ENCODE results near the gene PHC2. TPM values are rescaled to one million over a fixed set of nuclear protein-coding genes. Genes with fewer than 3 reads are reported as not detected.
A peak's percentile ranks its signal among the peaks of the same experiment; 100 is the strongest.

Gene PHC2
- total and polyA plus RNA-seq, 9 of the 15 experiments (the other 6 are each of a cell fraction or from before 2014, with no cell fraction given), result 3.1 to 67.6 (median 34.6) TPM

- TF ChIP-seq, protein P1, sequence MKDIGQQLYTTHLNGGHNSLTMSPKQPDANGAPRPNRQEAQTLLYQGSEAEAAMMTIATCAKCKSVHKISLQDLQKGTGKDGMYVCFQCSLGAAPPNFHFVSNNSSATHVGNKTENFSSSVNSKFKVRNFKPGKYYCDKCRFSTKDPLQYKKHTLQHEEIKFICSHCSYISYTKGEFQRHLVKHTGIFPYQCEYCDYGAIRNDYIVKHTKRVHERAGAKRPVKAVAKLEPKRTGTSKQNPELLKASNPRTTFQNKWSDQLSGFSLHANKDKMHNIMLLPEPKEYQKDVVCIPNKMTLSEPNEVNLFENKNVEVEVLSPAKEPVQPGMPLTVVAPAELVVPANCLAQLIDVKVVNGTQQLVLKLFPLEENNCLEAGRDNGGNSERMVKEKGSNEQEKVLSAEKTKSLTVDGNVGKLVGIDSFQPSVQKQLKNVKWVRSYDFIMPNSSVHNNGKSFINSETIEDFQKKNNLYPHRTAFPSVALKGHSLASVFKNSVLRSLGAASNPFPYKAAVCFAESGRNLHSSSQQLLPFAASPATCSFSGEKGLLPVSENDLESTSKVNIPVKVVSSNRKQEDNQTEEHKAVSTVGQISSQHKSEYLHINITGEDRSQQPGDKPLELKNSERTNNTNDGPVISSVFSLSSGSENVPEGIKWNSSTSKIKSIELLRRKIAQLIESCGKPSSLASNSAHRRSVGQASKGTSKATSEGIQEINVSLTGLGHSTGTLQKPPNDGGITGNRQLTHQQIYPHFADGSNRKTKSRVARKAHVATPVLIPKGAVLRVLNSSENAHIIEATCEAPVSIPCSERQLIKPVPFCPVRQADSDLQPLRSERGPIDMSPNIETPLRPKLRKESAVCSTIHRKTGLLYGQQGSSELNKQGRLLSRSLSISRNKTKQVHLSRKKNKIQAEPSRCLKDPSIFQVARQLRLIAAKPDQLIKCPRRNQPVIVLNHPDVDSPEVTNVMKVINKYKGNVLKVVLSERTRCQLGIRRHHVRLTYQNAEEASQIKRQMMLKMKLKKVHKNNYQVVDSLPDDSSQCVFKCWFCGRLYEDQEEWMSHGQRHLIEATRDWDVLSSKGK (CRISPR knock-in tag; IDR thresholded peaks at IDR 0.05), result no peak
- TF ChIP-seq CCAR2 (IDR thresholded peaks at IDR 0.05; ENCODE audit: low read depth, low read length), result 0 out of 2 replicates have a peak, but pooled peaks have one; percentile 25
- TF ChIP-seq ELK1 (CRISPR knock-in tag; IDR thresholded peaks at IDR 0.05), result no peak
- TF ChIP-seq COPS2 (conservative IDR thresholded peaks at IDR 0.05), result no peak
- TF ChIP-seq TCFL5 (CRISPR knock-in tag; conservative IDR thresholded peaks at IDR 0.05), result no peak
- no peak for TF ChIP-seq PCBP2 (IDR thresholded peaks at IDR 0.05; ENCODE audit: low read depth, low read length, poor library complexity, severe bottlenecking)
- TF ChIP-seq HBP1 (CRISPR knock-in tag; IDR thresholded peaks at IDR 0.05), result no peak
- TF ChIP-seq RBM39 (optimal IDR thresholded peaks at IDR 0.05; ENCODE audit: low read depth, low read length), result peak; percentile 20
- no peak for TF ChIP-seq MEF2D (tag; conservative IDR thresholded peaks at IDR 0.05; ENCODE audit: low read depth)
- TF ChIP-seq SMARCA4 (IDR thresholded peaks at IDR 0.05), result peak; percentile 91
- TF ChIP-seq ZNF764 (CRISPR knock-in tag; IDR thresholded peaks at IDR 0.05; ENCODE audit: low read depth), result no peak
- TF ChIP-seq, protein P2, sequence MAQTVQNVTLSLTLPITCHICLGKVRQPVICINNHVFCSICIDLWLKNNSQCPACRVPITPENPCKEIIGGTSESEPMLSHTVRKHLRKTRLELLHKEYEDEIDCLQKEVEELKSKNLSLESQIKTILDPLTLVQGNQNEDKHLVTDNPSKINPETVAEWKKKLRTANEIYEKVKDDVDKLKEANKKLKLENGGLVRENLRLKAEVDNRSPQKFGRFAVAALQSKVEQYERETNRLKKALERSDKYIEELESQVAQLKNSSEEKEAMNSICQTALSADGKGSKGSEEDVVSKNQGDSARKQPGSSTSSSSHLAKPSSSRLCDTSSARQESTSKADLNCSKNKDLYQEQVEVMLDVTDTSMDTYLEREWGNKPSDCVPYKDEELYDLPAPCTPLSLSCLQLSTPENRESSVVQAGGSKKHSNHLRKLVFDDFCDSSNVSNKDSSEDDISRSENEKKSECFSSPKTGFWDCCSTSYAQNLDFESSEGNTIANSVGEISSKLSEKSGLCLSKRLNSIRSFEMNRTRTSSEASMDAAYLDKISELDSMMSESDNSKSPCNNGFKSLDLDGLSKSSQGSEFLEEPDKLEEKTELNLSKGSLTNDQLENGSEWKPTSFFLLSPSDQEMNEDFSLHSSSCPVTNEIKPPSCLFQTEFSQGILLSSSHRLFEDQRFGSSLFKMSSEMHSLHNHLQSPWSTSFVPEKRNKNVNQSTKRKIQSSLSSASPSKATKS (CRISPR knock-in tag; IDR thresholded peaks at IDR 0.05), result no peak
- no peak for TF ChIP-seq ZNF239 (CRISPR knock-in tag; IDR thresholded peaks at IDR 0.05)
- no peak for TF ChIP-seq ZNF12 (CRISPR knock-in tag; IDR thresholded peaks at IDR 0.05)
- no peak for TF ChIP-seq ZFP30 (CRISPR knock-in tag; IDR thresholded peaks at IDR 0.05; ENCODE audit: borderline replicate concordance)
- TF ChIP-seq, protein P3, sequence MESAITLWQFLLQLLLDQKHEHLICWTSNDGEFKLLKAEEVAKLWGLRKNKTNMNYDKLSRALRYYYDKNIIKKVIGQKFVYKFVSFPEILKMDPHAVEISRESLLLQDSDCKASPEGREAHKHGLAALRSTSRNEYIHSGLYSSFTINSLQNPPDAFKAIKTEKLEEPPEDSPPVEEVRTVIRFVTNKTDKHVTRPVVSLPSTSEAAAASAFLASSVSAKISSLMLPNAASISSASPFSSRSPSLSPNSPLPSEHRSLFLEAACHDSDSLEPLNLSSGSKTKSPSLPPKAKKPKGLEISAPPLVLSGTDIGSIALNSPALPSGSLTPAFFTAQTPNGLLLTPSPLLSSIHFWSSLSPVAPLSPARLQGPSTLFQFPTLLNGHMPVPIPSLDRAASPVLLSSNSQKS (CRISPR knock-in tag; IDR thresholded peaks at IDR 0.05), result no peak
- TF ChIP-seq ZNF444 (CRISPR knock-in tag; IDR thresholded peaks at IDR 0.05), result no peak
- no peak for TF ChIP-seq BRD4 (IDR thresholded peaks at IDR 0.05)
Observed at GRCh38 chr1:33396188-33397124, 34.4 kb downstream of the PHC2 start (continued).

Measured in K562 (cell line).